ENCODE measurements around the gene NSMCE4A. TPM values are rescaled to one million over a fixed set of nuclear protein-coding genes. Genes with fewer than 3 reads are reported as not detected.

Gene NSMCE4A
- total and polyA plus RNA-seq, 7 donors, result 39.0 to 160 (median 104) TPM

DNA sequence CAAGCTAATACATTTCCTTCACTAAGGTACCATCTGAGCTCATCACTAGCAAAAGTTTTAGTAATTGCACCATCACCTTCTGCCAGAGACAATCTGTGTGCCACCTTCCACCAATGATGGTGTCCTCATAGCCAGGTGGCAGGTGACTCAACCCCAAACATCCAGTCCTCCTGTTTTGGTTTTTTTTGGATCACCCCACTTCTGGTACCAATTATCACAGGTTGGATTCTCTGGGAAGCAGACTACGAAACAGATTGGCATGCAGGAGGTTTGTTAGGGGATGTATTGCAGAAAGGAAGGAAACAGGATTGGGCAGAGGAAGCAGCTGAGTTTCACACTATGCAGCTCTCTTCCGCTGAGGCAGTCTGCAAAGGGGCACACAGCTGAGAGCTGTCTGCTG, 9.4 kb upstream of the NSMCE4A start:
- TF ChIP-seq POLR2A (IDR thresholded peaks at IDR 0.05) (no peak), EP300 (IDR thresholded peaks at IDR 0.05) (no peak), POLR2AphosphoS5 (IDR thresholded peaks at IDR 0.05) (no peak)
- TF ChIP-seq, protein P1, sequence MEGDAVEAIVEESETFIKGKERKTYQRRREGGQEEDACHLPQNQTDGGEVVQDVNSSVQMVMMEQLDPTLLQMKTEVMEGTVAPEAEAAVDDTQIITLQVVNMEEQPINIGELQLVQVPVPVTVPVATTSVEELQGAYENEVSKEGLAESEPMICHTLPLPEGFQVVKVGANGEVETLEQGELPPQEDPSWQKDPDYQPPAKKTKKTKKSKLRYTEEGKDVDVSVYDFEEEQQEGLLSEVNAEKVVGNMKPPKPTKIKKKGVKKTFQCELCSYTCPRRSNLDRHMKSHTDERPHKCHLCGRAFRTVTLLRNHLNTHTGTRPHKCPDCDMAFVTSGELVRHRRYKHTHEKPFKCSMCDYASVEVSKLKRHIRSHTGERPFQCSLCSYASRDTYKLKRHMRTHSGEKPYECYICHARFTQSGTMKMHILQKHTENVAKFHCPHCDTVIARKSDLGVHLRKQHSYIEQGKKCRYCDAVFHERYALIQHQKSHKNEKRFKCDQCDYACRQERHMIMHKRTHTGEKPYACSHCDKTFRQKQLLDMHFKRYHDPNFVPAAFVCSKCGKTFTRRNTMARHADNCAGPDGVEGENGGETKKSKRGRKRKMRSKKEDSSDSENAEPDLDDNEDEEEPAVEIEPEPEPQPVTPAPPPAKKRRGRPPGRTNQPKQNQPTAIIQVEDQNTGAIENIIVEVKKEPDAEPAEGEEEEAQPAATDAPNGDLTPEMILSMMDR (IDR thresholded peaks at IDR 0.05), result no peak
- 77 to 88% methylated on average over 2 of the region's 2 CpGs for WGBS, 2 donors
- intact Hi-C loops (cut with DNase I), result no loop called here
- no peaks in the 10 kb centered on the region for H3K36me3 ChIP-seq
- H3K4me3 ChIP-seq, result no peak overlapping the region
- H3K27me3 ChIP-seq, result no peaks in the 10 kb centered on the region
- DNase-seq, result no peak
- H3K27ac ChIP-seq, result no peak overlapping the region
- H3K4me1 ChIP-seq, result peaks cover 0 to 16% (median 9%) of the 10 kb centered on the region in 4 donors
- H3K9me3 ChIP-seq, result peaks cover 0 to 10% (median 1%) of the 10 kb centered on the region in 4 donors

DNA sequence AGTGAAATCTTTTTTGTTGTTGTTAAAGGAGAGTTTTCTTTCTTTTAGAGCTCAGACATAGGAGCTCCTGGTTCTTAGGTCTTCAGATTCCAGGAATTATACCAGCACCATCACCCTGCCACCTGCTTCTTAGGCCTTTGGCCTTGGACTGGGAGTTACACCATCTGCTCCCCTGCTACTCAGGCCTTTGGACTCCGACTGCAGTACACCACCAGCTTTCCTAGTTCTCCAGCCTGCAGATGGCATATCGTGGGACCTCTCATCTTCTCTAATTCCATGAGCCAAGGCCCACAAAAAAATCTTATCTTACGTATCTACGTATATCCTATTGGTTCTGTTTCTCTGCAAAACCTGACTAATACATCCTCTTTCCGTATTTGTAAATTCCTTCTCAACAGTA, 8.8 kb upstream of the NSMCE4A start:
- TF ChIP-seq POLR2A (IDR thresholded peaks at IDR 0.05), result no peak
- TF ChIP-seq EP300 (IDR thresholded peaks at IDR 0.05), result no peak
- TF ChIP-seq, protein P1 (IDR thresholded peaks at IDR 0.05), result no peak
- no peak for TF ChIP-seq POLR2AphosphoS5 (IDR thresholded peaks at IDR 0.05)
- Histone ChIP-seq H3K4me3 (no peak overlapping the region), H3K9me3 (peaks cover 0 to 10% (median 1%) of the 10 kb centered on the region in 4 donors), H3K27ac (no peak overlapping the region), H3K27me3 (no peaks in the 10 kb centered on the region), H3K36me3 (no peaks in the 10 kb centered on the region), H3K4me1 (peaks cover 0 to 9% (median 4%) of the 10 kb centered on the region in 4 donors)
- 87 to 94% methylated on average over 5 of the region's 5 CpGs for WGBS, 2 donors
- intact Hi-C loops (cut with DNase I), result no loop called here
- no peak for DNase-seq

DNA sequence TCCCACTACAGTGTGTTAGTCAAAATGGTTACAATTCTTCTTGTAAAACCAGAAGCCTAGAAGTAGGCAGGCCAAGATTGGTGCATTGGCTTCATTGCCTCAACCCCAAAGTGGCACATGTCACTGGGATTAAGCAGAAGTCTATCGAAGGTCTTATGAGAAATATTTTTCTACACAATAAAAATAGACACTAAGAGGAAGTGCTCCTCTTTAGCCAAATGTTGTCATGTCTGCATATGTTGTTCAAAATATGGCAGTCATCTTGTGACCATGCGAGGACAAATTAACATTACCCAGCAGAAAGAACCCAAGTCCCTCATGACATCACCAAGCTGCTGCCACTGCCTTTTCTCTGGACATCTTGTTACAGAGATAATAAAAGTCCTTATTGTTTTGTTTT, 6.3 kb upstream of the NSMCE4A start:
- peaks cover 0 to 10% (median 1%) of the 10 kb centered on the region in 4 donors for H3K9me3 ChIP-seq
- intact Hi-C loops (cut with DNase I), result no loop called here
- no peak for DNase-seq
- H3K4me3 ChIP-seq, result no peak overlapping the region
- WGBS, 2 donors, result 93 to 94% methylated on average over 2 of the region's 2 CpGs
- no peaks in the 10 kb centered on the region for H3K4me1 ChIP-seq
- H3K36me3 ChIP-seq, result no peaks in the 10 kb centered on the region
- no peaks in the 10 kb centered on the region for H3K27me3 ChIP-seq
- no peak overlapping the region for H3K27ac ChIP-seq
- TF ChIP-seq POLR2A (IDR thresholded peaks at IDR 0.05) (no peak), POLR2AphosphoS5 (IDR thresholded peaks at IDR 0.05) (no peak), EP300 (IDR thresholded peaks at IDR 0.05) (no peak)
- TF ChIP-seq, protein P1 (IDR thresholded peaks at IDR 0.05), result no peak

DNA sequence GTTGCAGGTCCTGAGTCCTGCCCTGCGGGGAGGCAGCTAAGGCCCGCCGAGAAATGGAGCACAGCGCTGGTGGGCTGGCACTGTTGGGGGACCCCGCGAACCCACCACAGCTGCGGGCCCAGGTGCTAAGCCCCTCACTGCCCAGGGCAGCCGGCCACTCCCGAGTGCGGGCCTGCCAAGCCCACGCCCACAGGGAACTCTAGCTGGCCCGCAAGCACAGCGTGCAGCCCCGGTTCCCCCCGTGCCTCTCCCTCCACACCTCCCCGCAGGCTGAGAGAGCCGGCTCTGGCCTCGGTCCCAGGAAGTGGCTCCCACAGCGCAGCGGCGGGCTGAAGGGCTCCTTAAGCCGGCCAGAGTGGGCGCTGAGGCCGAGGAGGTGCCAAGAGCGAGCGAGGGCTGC, 3.5 kb upstream of the NSMCE4A start:
- WGBS, 2 donors, result 94 to 97% methylated on average over 26 of the region's 26 CpGs
- H3K27ac ChIP-seq, result no peak overlapping the region
- H3K4me3 ChIP-seq, result no peak overlapping the region
- no peak for TF ChIP-seq POLR2A (IDR thresholded peaks at IDR 0.05)
- TF ChIP-seq, protein P1 (IDR thresholded peaks at IDR 0.05), result no peak
- TF ChIP-seq POLR2AphosphoS5 (IDR thresholded peaks at IDR 0.05), result no peak
- TF ChIP-seq EP300 (IDR thresholded peaks at IDR 0.05), result no peak
- no peak for DNase-seq
- H3K27me3 ChIP-seq, result no peaks in the 10 kb centered on the region
- intact Hi-C loops (cut with DNase I), result no loop called here
- peaks cover 0 to 15% (median 14%) of the 10 kb centered on the region in 4 donors for H3K4me1 ChIP-seq
- no peaks in the 10 kb centered on the region for H3K36me3 ChIP-seq
- no peaks in the 10 kb centered on the region for H3K9me3 ChIP-seq

DNA sequence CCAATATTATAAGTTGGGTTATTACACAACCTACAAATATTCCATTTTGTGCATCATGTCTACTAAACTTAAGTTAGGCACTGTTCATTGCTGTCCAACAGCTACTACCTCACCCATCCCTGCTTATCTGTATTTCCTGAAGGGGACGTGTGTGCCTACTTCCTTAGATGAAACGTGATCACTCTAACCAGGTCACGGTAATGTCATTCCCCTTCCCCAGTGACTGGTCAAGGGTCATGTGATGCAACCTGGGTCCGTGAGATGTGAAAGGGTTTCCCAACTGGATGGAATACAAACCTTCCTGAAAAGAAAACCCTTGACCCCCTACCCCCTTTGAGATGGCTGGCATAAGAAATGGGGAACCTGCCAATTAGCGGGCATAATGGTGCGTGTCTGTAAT, 1.6 kb upstream of the NSMCE4A start:
- TF ChIP-seq POLR2AphosphoS5 (IDR thresholded peaks at IDR 0.05), result no peak
- TF ChIP-seq POLR2A (IDR thresholded peaks at IDR 0.05), result no peak
- TF ChIP-seq EP300 (IDR thresholded peaks at IDR 0.05), result no peak
- TF ChIP-seq, protein P1 (IDR thresholded peaks at IDR 0.05), result no peak
- DNase-seq, result no peak
- peaks cover 0 to 30% (median 27%) of the 10 kb centered on the region in 4 donors for H3K4me1 ChIP-seq
- no peaks in the 10 kb centered on the region for H3K27me3 ChIP-seq
- intact Hi-C loops (cut with DNase I), result no loop called here
- no peak overlapping the region for H3K27ac ChIP-seq
- no peaks in the 10 kb centered on the region for H3K9me3 ChIP-seq
- WGBS, 2 donors, result 95% methylated on average over 6 of the region's 6 CpGs
- peaks cover 0 to 18% (median 2%) of the 10 kb centered on the region in 4 donors for H3K36me3 ChIP-seq
- no peak overlapping the region for H3K4me3 ChIP-seq

Data from sigmoid colon (tissue), 7 donors.